Neural cell (in vitro differentiated cells): Measurements from ENCODE around the gene PCGF5. TPM values are rescaled to one million over a fixed set of nuclear protein-coding genes. Genes with fewer than 3 reads are reported as not detected.

ENCODE experiments used
- H2AFZ ChIP-seq: fragments of 200-600, 300-800 bp; sonication (generic), shearing (Covaris generic); 2 replicates; pipeline ENCODE4 v1.6.0; 2014; ENCODE audit warnings: low read depth, mild to moderate bottlenecking, antibody characterized with exemption, low read length, moderate library complexity
- H3F3A ChIP-seq: fragments of 200-600 bp; shearing (Covaris generic); 2 replicates; pipeline ENCODE4 v1.6.1; 2016; ENCODE audit warnings: mild to moderate bottlenecking, moderate library complexity, mixed read lengths, antibody characterized with exemption, low read length; ENCODE audit not compliant: insufficient read depth, poor library complexity, severe bottlenecking
- H3K27ac ChIP-seq: fragments of 200-600, 300-800 bp; sonication (generic), shearing (Covaris generic); 2 replicates; pipeline ENCODE4 v1.5.1; 2014; ENCODE audit warnings: mild to moderate bottlenecking, low read length, moderate library complexity
- H3K27me3 ChIP-seq: fragments of 300-800, 200-600 bp; sonication (generic), shearing (Covaris generic); 2 replicates; pipeline ENCODE4 v1.6.0; 2014; ENCODE audit warnings: mild to moderate bottlenecking, low read depth, low read length, moderate library complexity; ENCODE audit not compliant: insufficient read depth
- H3K36me3 ChIP-seq: fragments of 300-800, 200-600 bp; sonication (generic), shearing (Covaris generic); 2 replicates; pipeline ENCODE4 v1.5.1; 2014; ENCODE audit warnings: mild to moderate bottlenecking, antibody characterized with exemption, low read length, moderate library complexity; ENCODE audit not compliant: insufficient read depth
- H3K4me2 ChIP-seq: fragments of 300-800, 200-600 bp; sonication (generic), shearing (Covaris generic); 2 replicates; pipeline ENCODE4 v1.6.0; 2014; ENCODE audit warnings: mild to moderate bottlenecking, low read length
- H3K4me3 ChIP-seq: fragments of 300-800, 200-600 bp; sonication (generic), shearing (Covaris generic); 2 replicates; pipeline ENCODE4 v1.5.1; 2014; ENCODE audit warnings: mild to moderate bottlenecking, low read length, moderate library complexity
- H3K79me2 ChIP-seq: fragments of 200-600 bp; shearing (Covaris generic); replicated peaks from 2 replicates; pipeline ENCODE4 v1.6.0; 2014; ENCODE audit warnings: mild to moderate bottlenecking, low read length, moderate library complexity; ENCODE audit not compliant: insufficient read depth
- H3K9ac ChIP-seq: fragments of 300-800, 200-600 bp; sonication (generic), shearing (Covaris generic); 2 replicates; pipeline ENCODE4 v1.6.1; 2016; ENCODE audit warnings: mild to moderate bottlenecking, low read length, mixed read lengths
- H3K9me2 ChIP-seq: fragments of 200-600 bp; shearing (Covaris generic); 2 replicates; pipeline ENCODE4 v1.6.1; 2016; ENCODE audit warnings: mild to moderate bottlenecking, low read length, mixed read lengths; ENCODE audit not compliant: insufficient read depth
- H3K9me3 ChIP-seq: fragments of 200-600, 300-800 bp; sonication (generic), shearing (Covaris generic); 2 replicates; pipeline ENCODE4 v1.6.1; 2016; ENCODE audit warnings: mild to moderate bottlenecking, mixed run types, low read length, moderate library complexity, mixed read lengths
- H4K20me1 ChIP-seq: fragments of 200-600 bp; shearing (Covaris generic); 2 replicates; pipeline ENCODE4 v1.6.1; 2016; ENCODE audit warnings: mild to moderate bottlenecking, mixed run types; ENCODE audit not compliant: insufficient read depth
- EP300 ChIP-seq: fragments of 450-650 bp; conservative IDR thresholded peaks from 2 replicates; pipeline ENCODE4 v1.6.1; 2014; ENCODE audit warnings: antibody characterized with exemption, mild to moderate bottlenecking, moderate library complexity; ENCODE audit not compliant: poor library complexity, severe bottlenecking
- EZH2 ChIP-seq: fragments of 200-600, 300-800 bp; shearing (Covaris generic), sonication (generic); IDR thresholded peaks from 2 replicates; pipeline ENCODE4 v1.6.1; 2014; ENCODE audit warnings: antibody characterized with exemption, low read length, borderline replicate concordance, mild to moderate bottlenecking; ENCODE audit not compliant: insufficient read depth, poor library complexity, severe bottlenecking
- MXI1 ChIP-seq: fragments of 450-650 bp; conservative IDR thresholded peaks from 2 replicates; pipeline ENCODE4 v1.6.1; 2014; ENCODE audit warnings: antibody characterized with exemption, mild to moderate bottlenecking; ENCODE audit not compliant: poor library complexity, severe bottlenecking
- POLR2AphosphoS5 ChIP-seq: IDR thresholded peaks from 2 replicates; pipeline ENCODE4 v1.6.1; 2012
- RAD21 ChIP-seq: fragments of 450-650 bp; conservative IDR thresholded peaks from 2 replicates; pipeline ENCODE4 v1.6.1; 2014; ENCODE audit warnings: antibody characterized with exemption, mild to moderate bottlenecking, moderate library complexity
- REST ChIP-seq: IDR thresholded peaks from 2 replicates; pipeline ENCODE4 v1.6.1; 2012; ENCODE audit warnings: borderline replicate concordance
- SMC3 ChIP-seq: fragments of 450-650 bp; conservative IDR thresholded peaks from 2 replicates; pipeline ENCODE4 v1.6.1; 2014; ENCODE audit warnings: antibody characterized with exemption, mild to moderate bottlenecking, moderate library complexity; ENCODE audit not compliant: poor library complexity
- TAF1 ChIP-seq: IDR thresholded peaks from 2 replicates; pipeline ENCODE4 v1.6.1; 2012; ENCODE audit warnings: low read depth
- polyA plus RNA-seq: library from polyadenylated mRNA; depleted of rRNA; stranded (reverse); fragments of >200 nt; gene quantifications from 2 replicates; pipeline ENCODE4 v1.2.3, GENCODE V29; 2014
- TF ChIP-seq, protein P1 (sequence below): fragments of 450-650 bp; IDR thresholded peaks from 2 replicates; pipeline ENCODE4 v1.5.1; 2014; ENCODE audit warnings: antibody characterized with exemption, mild to moderate bottlenecking, moderate library complexity; ENCODE audit not compliant: poor library complexity, severe bottlenecking

PCGF5 gene
- polyA plus RNA-seq, 1 donor from 2014 or later = 5.6 TPM

DNA sequence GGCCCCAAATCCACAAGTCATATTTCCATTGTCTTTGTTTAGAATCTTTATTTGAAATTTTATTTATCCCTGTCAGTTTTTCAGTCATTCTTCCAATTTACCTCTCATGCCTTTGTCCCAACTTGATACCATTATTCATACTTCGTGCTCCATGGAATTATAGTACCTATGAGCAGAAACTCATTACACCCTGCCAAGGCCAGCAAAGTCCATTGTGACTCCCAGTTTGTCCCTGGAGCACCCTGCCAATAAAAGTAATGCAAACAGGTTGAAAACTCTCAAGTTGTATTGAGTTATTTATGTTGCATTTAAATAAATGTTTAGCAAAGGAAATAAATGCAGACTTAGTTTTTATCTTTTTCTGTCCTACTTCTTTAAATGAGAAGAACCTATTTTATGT is 19.3 kb downstream of the PCGF5 start:
- H3K4me3 ChIP-seq = no peak overlapping the region
- no peaks in the 10 kb centered on the region for H3K36me3 ChIP-seq
- H3K27ac ChIP-seq = no peak overlapping the region
- no peaks in the 10 kb centered on the region for H3F3A ChIP-seq
- no peak overlapping the region for H3K9ac ChIP-seq
- TF ChIP-seq, protein P1, sequence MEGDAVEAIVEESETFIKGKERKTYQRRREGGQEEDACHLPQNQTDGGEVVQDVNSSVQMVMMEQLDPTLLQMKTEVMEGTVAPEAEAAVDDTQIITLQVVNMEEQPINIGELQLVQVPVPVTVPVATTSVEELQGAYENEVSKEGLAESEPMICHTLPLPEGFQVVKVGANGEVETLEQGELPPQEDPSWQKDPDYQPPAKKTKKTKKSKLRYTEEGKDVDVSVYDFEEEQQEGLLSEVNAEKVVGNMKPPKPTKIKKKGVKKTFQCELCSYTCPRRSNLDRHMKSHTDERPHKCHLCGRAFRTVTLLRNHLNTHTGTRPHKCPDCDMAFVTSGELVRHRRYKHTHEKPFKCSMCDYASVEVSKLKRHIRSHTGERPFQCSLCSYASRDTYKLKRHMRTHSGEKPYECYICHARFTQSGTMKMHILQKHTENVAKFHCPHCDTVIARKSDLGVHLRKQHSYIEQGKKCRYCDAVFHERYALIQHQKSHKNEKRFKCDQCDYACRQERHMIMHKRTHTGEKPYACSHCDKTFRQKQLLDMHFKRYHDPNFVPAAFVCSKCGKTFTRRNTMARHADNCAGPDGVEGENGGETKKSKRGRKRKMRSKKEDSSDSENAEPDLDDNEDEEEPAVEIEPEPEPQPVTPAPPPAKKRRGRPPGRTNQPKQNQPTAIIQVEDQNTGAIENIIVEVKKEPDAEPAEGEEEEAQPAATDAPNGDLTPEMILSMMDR = no peak
- TF ChIP-seq MXI1 = no peak
- no peak for TF ChIP-seq RAD21
- TF ChIP-seq EP300 = no peak
- no peak for TF ChIP-seq REST
- TF ChIP-seq EZH2 = no peak
- no peak for TF ChIP-seq POLR2AphosphoS5
- TF ChIP-seq TAF1 = no peak
- TF ChIP-seq SMC3 = no peak
- H3K4me2 ChIP-seq = no peak overlapping the region
- no peaks in the 10 kb centered on the region for H4K20me1 ChIP-seq
- H3K9me2 ChIP-seq = no peaks in the 10 kb centered on the region
- no peak overlapping the region for H2AFZ ChIP-seq
- H3K27me3 ChIP-seq = no peaks in the 10 kb centered on the region
- no peaks in the 10 kb centered on the region for H3K79me2 ChIP-seq
- no peaks in the 10 kb centered on the region for H3K9me3 ChIP-seq

GRCh38 chr10:91242940-91243339 is 22.5 kb downstream of the PCGF5 start:
- Histone ChIP-seq H3K79me2 (no peaks in the 10 kb centered on the region), H3F3A (no peaks in the 10 kb centered on the region), H3K9me2 (no peaks in the 10 kb centered on the region), H3K9ac (no peak overlapping the region), H3K27ac (no peak overlapping the region), H4K20me1 (no peaks in the 10 kb centered on the region), H2AFZ (no peak overlapping the region), H3K4me2 (no peak overlapping the region), H3K4me3 (no peak overlapping the region), H3K36me3 (no peaks in the 10 kb centered on the region), H3K27me3 (no peaks in the 10 kb centered on the region), H3K9me3 (no peaks in the 10 kb centered on the region)
- no peak for TF ChIP-seq SMC3
